Endodermal cell (in vitro differentiated cells): ENCODE results near the gene ADGRL3. TPM values are rescaled to one million over a fixed set of nuclear protein-coding genes. Genes with fewer than 3 reads are reported as not detected.

Experiments
- DNase-seq: peaks from one replicate; pipeline ENCODE4 v3.0.0-alpha.2; 2017
- H3K27ac ChIP-seq: 2 replicates; pipeline ENCODE4 v1.5.1; 2013; ENCODE audit warnings: mild to moderate bottlenecking, low read depth, low read length, moderate library complexity
- H3K27me3 ChIP-seq: 2 replicates; pipeline ENCODE4 v1.6.1; 2013; ENCODE audit warnings: mild to moderate bottlenecking, low read length, moderate library complexity; ENCODE audit not compliant: insufficient read depth, control insufficient read depth, poor library complexity, severe bottlenecking
- H3K36me3 ChIP-seq: 2 replicates; pipeline ENCODE4 v1.7.0; 2013; ENCODE audit warnings: mild to moderate bottlenecking, low read length, moderate library complexity; ENCODE audit not compliant: control insufficient read depth, insufficient read depth
- H3K4me1 ChIP-seq: one replicate; pipeline ENCODE4 v1.7.0; 2013; ENCODE audit warnings: low read length; ENCODE audit not compliant: control insufficient read depth, insufficient read depth
- H3K4me3 ChIP-seq: 2 replicates; pipeline ENCODE4 v1.5.1; 2013; ENCODE audit warnings: mild to moderate bottlenecking, low read length, moderate library complexity
- H3K9ac ChIP-seq: 2 replicates; pipeline ENCODE4 v1.6.1; 2013; ENCODE audit warnings: mild to moderate bottlenecking, low read length, moderate library complexity; ENCODE audit not compliant: poor library complexity, severe bottlenecking; ENCODE audit errors: extremely low read depth
- H3K9me3 ChIP-seq: 2 replicates; pipeline ENCODE4 v1.6.1; 2013; ENCODE audit warnings: mild to moderate bottlenecking, low read length, moderate library complexity; ENCODE audit not compliant: control insufficient read depth
- H3K27ac Mint-ChIP-seq: 2 replicates; pipeline ENCODE4 v1.8.0; 2020; ENCODE audit warnings: mixed read lengths
- H3K27me3 Mint-ChIP-seq: 2 replicates; pipeline ENCODE4 v1.8.0; 2021; ENCODE audit warnings: mild to moderate bottlenecking, mixed read lengths; ENCODE audit not compliant: insufficient read depth
- H3K36me3 Mint-ChIP-seq: 2 replicates; pipeline ENCODE4 v1.8.0; 2020; ENCODE audit warnings: low read depth, mixed read lengths
- H3K4me1 Mint-ChIP-seq: 2 replicates; pipeline ENCODE4 v1.8.0; 2020; ENCODE audit warnings: mixed read lengths
- H3K4me3 Mint-ChIP-seq: 2 replicates; pipeline ENCODE4 v1.8.0; 2020; ENCODE audit warnings: mild to moderate bottlenecking, moderate library complexity, mixed read lengths
- H3K9me3 Mint-ChIP-seq: 2 replicates; pipeline ENCODE4 v1.8.0; 2020; ENCODE audit warnings: mild to moderate bottlenecking, mixed read lengths
- CTCF ChIP-seq: fragments of 200-600 bp; sonication (generic); conservative IDR thresholded peaks from 2 replicates; pipeline ENCODE4 v1.5.0; 2021; ENCODE audit warnings: antibody characterized with exemption, mild to moderate bottlenecking
- WGBS, 2 experiments: methylation state at CpG; one replicate each; pipeline versions ENCODE4 v1.1.5 to v1.1.7; 2013; ENCODE audit warnings: missing lambda C conversion rate in 2 of 2, mixed read lengths in 1 of 2; ENCODE audit not compliant: insufficient coverage in 1 of 2, insufficient read length in 1 of 2; 5-methylcytosine and 5-hydroxymethylcytosine counted together
- total RNA-seq, 2 donors: library from RNA; stranded (reverse); fragmentation: NEBNext Ultra II Directional in 1 of 2; extraction: Animal tissue kit (Norgen Biotek cat#: 25700) in 1 of 2; gene quantifications; 2 replicates in 1 of 2; 3 replicates in 1 of 2; pipeline ENCODE4 v1.2.1, GENCODE V29; 2021

ADGRL3 gene
- total RNA-seq, 2 donors from 2014 or later = 9.9 to 10.3 TPM

DNA sequence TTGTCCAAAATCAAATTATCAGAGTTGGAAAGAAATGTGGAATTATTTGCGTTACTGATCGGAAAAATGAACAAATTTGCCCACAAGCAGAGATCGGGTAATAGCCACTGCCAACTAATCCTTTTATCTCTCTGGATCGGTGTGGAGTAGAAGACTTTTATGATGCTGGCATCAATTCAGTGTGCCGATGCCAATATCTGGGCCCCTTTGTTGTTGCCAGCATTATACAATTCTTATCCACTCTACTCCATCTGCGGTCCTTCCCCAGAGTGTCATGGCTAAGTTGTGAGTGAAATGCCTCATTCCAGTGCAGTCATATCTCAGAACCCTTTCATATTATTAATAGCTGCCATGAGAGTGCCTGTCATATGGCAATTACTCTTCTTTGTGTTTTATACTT is 660.2 kb downstream of the ADGRL3 start:
- Mint-ChIP-seq H3K27me3 (no peaks in the 10 kb centered on the region), H3K27ac (no peak overlapping the region), H3K4me3 (no peak overlapping the region), H3K9me3 (no peaks in the 10 kb centered on the region), H3K4me1 (peaks cover 5% of the 10 kb centered on the region), H3K36me3 (no peaks in the 10 kb centered on the region)
- H3K9ac ChIP-seq = no peak overlapping the region
- no peak for TF ChIP-seq CTCF
- DNase-seq = no peak
- H3K9me3 ChIP-seq = no peaks in the 10 kb centered on the region
- no peaks in the 10 kb centered on the region for H3K4me1 ChIP-seq
- no peak overlapping the region for H3K4me3 ChIP-seq
- no peaks in the 10 kb centered on the region for H3K27me3 ChIP-seq
- WGBS, 2 experiments = 93 to 97% methylated on average over 3 to 6 of the region's 6 CpGs
- no peaks in the 10 kb centered on the region for H3K36me3 ChIP-seq
- H3K27ac ChIP-seq = no peak overlapping the region

GRCh38 chr4:61864286-61864685 is 664.2 kb downstream of the ADGRL3 start:
- no peak for TF ChIP-seq CTCF
- Histone ChIP-seq H3K9ac (no peak overlapping the region), H3K27me3 (no peaks in the 10 kb centered on the region), H3K9me3 (no peaks in the 10 kb centered on the region), H3K4me1 (no peaks in the 10 kb centered on the region), H3K36me3 (no peaks in the 10 kb centered on the region), H3K27ac (no peak overlapping the region), H3K4me3 (no peak overlapping the region)
- Mint-ChIP-seq H3K27ac (no peak overlapping the region), H3K36me3 (no peaks in the 10 kb centered on the region), H3K27me3 (no peaks in the 10 kb centered on the region), H3K4me3 (no peak overlapping the region), H3K9me3 (no peaks in the 10 kb centered on the region), H3K4me1 (peaks cover 5% of the 10 kb centered on the region)
- 83 to 100% methylated on average over 1 of the region's 1 CpG for WGBS, 2 experiments
- no peak for DNase-seq

GRCh38 chr4:61866378-61867030 is 666.4 kb downstream of the ADGRL3 start:
- H3K27ac Mint-ChIP-seq = no peak overlapping the region
- H3K9ac ChIP-seq = no peak overlapping the region
- no peak for TF ChIP-seq CTCF
- no peaks in the 10 kb centered on the region for H3K27me3 Mint-ChIP-seq
- no peaks in the 10 kb centered on the region for H3K36me3 Mint-ChIP-seq
- H3K27ac ChIP-seq = no peak overlapping the region
- no peak overlapping the region for H3K4me3 ChIP-seq
- peaks cover 5% of the 10 kb centered on the region for H3K4me1 Mint-ChIP-seq
- no peaks in the 10 kb centered on the region for H3K9me3 ChIP-seq
- no peaks in the 10 kb centered on the region for H3K4me1 ChIP-seq
- no peaks in the 10 kb centered on the region for H3K27me3 ChIP-seq
- H3K9me3 Mint-ChIP-seq = no peaks in the 10 kb centered on the region
- H3K4me3 Mint-ChIP-seq = no peak overlapping the region
- no peaks in the 10 kb centered on the region for H3K36me3 ChIP-seq
- 90 to 94% methylated on average over 2 to 4 of the region's 4 CpGs for WGBS, 2 experiments
- no peak for DNase-seq
